IMR-90 (cell line): ENCODE measurements around the gene COL13A1. TPM values are rescaled to one million over a fixed set of nuclear protein-coding genes. Genes with fewer than 3 reads are reported as not detected.

Experiments used
- ATAC-seq: fragments of 200-7000 bp; cut with Tn5 transposase; 2 replicates; pipeline ENCODE4 v1.9.1; 2020; ENCODE audit warnings: low read depth, mild to moderate bottlenecking, moderate library complexity
- BruUV-seq: library from RNA; stranded (reverse); fragments of 400-500 nt; replicated peaks from 2 replicates; lab custom pipeline; 2021; lab: Mats Ljungman, UMichigan
- CTCF ChIA-PET: fragments of 300-600 bp; formaldehyde crosslinking; extraction: SDS; loops from one replicate; lab custom pipeline; 2021; ENCODE audit warnings: antibody characterized with exemption; lab: Yijun Ruan, JAX
- POLR2A ChIA-PET: fragments of 300-600 bp; sonication (Branson Sonifier 250); formaldehyde crosslinking; loops from one replicate; lab custom pipeline; 2022; ENCODE audit warnings: antibody characterized with exemption; ENCODE audit not compliant: unreplicated experiment; lab: Charles Lee
- DNase-seq: peaks from one replicate; pipeline ENCODE4 v3.0.0; 2013
- H2AFZ ChIP-seq: replicated peaks from 2 replicates; pipeline ENCODE3; 2013; ENCODE audit warnings: low read length, mild to moderate bottlenecking; ENCODE audit not compliant: poor library complexity
- H2AK5ac ChIP-seq: 2 replicates; pipeline ENCODE4 v1.6.1; 2013; ENCODE audit warnings: low read depth, low read length, inconsistent platforms
- H2AK9ac ChIP-seq: replicated peaks from 2 replicates; pipeline ENCODE3; 2013; ENCODE audit warnings: mild to moderate bottlenecking, low read depth, low read length, moderate library complexity; ENCODE audit not compliant: poor library complexity
- H2BK120ac ChIP-seq: 2 replicates; pipeline ENCODE4 v1.6.1; 2013; ENCODE audit warnings: low read depth, low read length, inconsistent platforms
- H2BK15ac ChIP-seq: 3 replicates; pipeline ENCODE4 v1.6.1; 2013; ENCODE audit warnings: low read depth, low read length, inconsistent platforms
- H2BK20ac ChIP-seq: 2 replicates; pipeline ENCODE4 v1.6.1; 2013; ENCODE audit warnings: low read depth, mild to moderate bottlenecking, inconsistent platforms, low read length, moderate library complexity
- H2BK5ac ChIP-seq: 2 replicates; pipeline ENCODE4 v1.6.1; 2013; ENCODE audit warnings: mild to moderate bottlenecking, low read depth, low read length, inconsistent platforms; ENCODE audit not compliant: poor library complexity, severe bottlenecking
- H3K14ac ChIP-seq: replicated peaks from 2 replicates; pipeline ENCODE4 v1.6.1; 2013; ENCODE audit warnings: low read depth, low read length, inconsistent platforms
- H3K18ac ChIP-seq: 2 replicates; pipeline ENCODE4 v1.6.1; 2013; ENCODE audit warnings: low read depth, low read length, control low read depth
- H3K23ac ChIP-seq: 2 replicates; pipeline ENCODE4 v1.6.1; 2013; ENCODE audit warnings: low read depth, low read length, inconsistent platforms
- H3K27ac ChIP-seq: 2 replicates; pipeline ENCODE4 v1.5.1; 2013; ENCODE audit warnings: mild to moderate bottlenecking, control low read depth, low read length; ENCODE audit not compliant: insufficient read depth
- H3K27me3 ChIP-seq: 2 replicates; pipeline ENCODE4 v1.6.1; 2013; ENCODE audit warnings: low read length; ENCODE audit not compliant: control insufficient read depth, insufficient read depth
- H3K36me3 ChIP-seq: 2 replicates; pipeline ENCODE4 v1.6.1; 2013; ENCODE audit warnings: low read length, mixed read lengths; ENCODE audit not compliant: control insufficient read depth, insufficient read depth
- H3K4ac ChIP-seq: 2 replicates; pipeline ENCODE4 v1.6.1; 2013; ENCODE audit warnings: low read depth, low read length, inconsistent platforms
- H3K4me1 ChIP-seq: 2 replicates; pipeline ENCODE4 v1.6.1; 2013; ENCODE audit warnings: low read length, mixed read lengths; ENCODE audit not compliant: control insufficient read depth, insufficient read depth
- H3K4me2 ChIP-seq: 2 replicates; pipeline ENCODE4 v1.6.1; 2013; ENCODE audit warnings: low read depth, mild to moderate bottlenecking, control low read depth, low read length, moderate library complexity
- H3K4me3 ChIP-seq: 2 replicates; pipeline ENCODE4 v1.5.1; 2013; ENCODE audit warnings: low read depth, mild to moderate bottlenecking, control low read depth, low read length, moderate library complexity; ENCODE audit not compliant: insufficient read depth
- H3K56ac ChIP-seq: 2 replicates; pipeline ENCODE4 v1.6.1; 2013; ENCODE audit warnings: low read length, inconsistent platforms; ENCODE audit not compliant: insufficient read depth; ENCODE audit errors: extremely low read depth
- H3K79me1 ChIP-seq, 2 experiments: 2 replicates each; pipeline ENCODE4 v1.6.1; 2013; ENCODE audit warnings: low read length in 2 of 2, inconsistent platforms in 1 of 2, low read depth in 1 of 2
- H3K9ac ChIP-seq: 2 replicates; pipeline ENCODE4 v1.6.1; 2013; ENCODE audit warnings: low read depth, low read length, control low read depth
- H3K9me1 ChIP-seq: 2 replicates; pipeline ENCODE4 v1.6.1; 2013; ENCODE audit warnings: low read length, inconsistent platforms; ENCODE audit not compliant: insufficient read depth
- H3K9me3 ChIP-seq: 2 replicates; pipeline ENCODE4 v1.6.1; 2013; ENCODE audit warnings: low read length; ENCODE audit not compliant: control insufficient read depth, insufficient read depth
- H4K20me1 ChIP-seq: 2 replicates; pipeline ENCODE4 v1.6.1; 2013; ENCODE audit warnings: low read length, inconsistent platforms; ENCODE audit not compliant: insufficient read depth
- H4K5ac ChIP-seq: 2 replicates; pipeline ENCODE4 v1.6.1; 2013; ENCODE audit warnings: mild to moderate bottlenecking, low read depth, low read length, control low read depth
- H4K8ac ChIP-seq, 2 experiments: 2 replicates each; pipeline ENCODE4 v1.6.1; 2013; ENCODE audit warnings: low read depth in 2 of 2, low read length in 2 of 2, control low read depth in 1 of 2, inconsistent platforms in 1 of 2
- H4K91ac ChIP-seq: 2 replicates; pipeline ENCODE4 v1.6.1; 2013; ENCODE audit warnings: low read depth, low read length, inconsistent platforms; ENCODE audit not compliant: insufficient read depth
- BHLHE40 ChIP-seq: fragments of 150-350 bp; IDR thresholded peaks from 2 replicates; pipeline ENCODE4 v1.6.1; 2016; ENCODE audit warnings: mild to moderate bottlenecking, low read depth, low read length
- CEBPB ChIP-seq: IDR thresholded peaks from 2 replicates; pipeline ENCODE4 v1.6.1; 2012; ENCODE audit warnings: low read depth, low read length, improper control_type of control experiment
- CHD1 ChIP-seq: IDR thresholded peaks from 2 replicates; pipeline ENCODE4 v1.6.1; 2012; ENCODE audit warnings: low read depth, low read length, improper control_type of control experiment
- FOS ChIP-seq: fragments of 150-350 bp; IDR thresholded peaks from 2 replicates; pipeline ENCODE4 v1.6.1; 2016; ENCODE audit warnings: low read depth, low read length
- MAFK ChIP-seq: IDR thresholded peaks from 2 replicates; pipeline ENCODE4 v1.6.1; 2012; ENCODE audit warnings: low read depth, low read length, improper control_type of control experiment
- MAZ ChIP-seq: IDR thresholded peaks from 2 replicates; pipeline ENCODE4 v1.6.1; 2012; ENCODE audit warnings: low read depth, mild to moderate bottlenecking, low read length, improper control_type of control experiment, moderate library complexity, borderline replicate concordance
- MXI1 ChIP-seq: IDR thresholded peaks from 2 replicates; pipeline ENCODE4 v1.6.1; 2012; ENCODE audit warnings: low read depth, mild to moderate bottlenecking, low read length, moderate library complexity, borderline replicate concordance
- NFE2L2 ChIP-seq: fragments of 150-350 bp; IDR thresholded peaks from 2 replicates; pipeline ENCODE4 v1.6.1; 2016; ENCODE audit warnings: low read depth, mild to moderate bottlenecking, low read length
- POLR2A ChIP-seq: IDR thresholded peaks from 2 replicates; pipeline ENCODE4 v1.6.1; 2012; ENCODE audit warnings: mild to moderate bottlenecking, low read depth, low read length
- RAD21 ChIP-seq: IDR thresholded peaks from 2 replicates; pipeline ENCODE4 v1.6.1; 2012; ENCODE audit warnings: low read length, improper control_type of control experiment
- RCOR1 ChIP-seq: IDR thresholded peaks from 2 replicates; pipeline ENCODE4 v1.6.1; 2012; ENCODE audit warnings: mild to moderate bottlenecking, low read length, improper control_type of control experiment; ENCODE audit not compliant: insufficient replicate concordance
- RFX5 ChIP-seq: IDR thresholded peaks from 2 replicates; pipeline ENCODE4 v1.8.0; 2012; ENCODE audit warnings: low read depth, mild to moderate bottlenecking, low read length, moderate library complexity
- SMC3 ChIP-seq: fragments of 150-350 bp; IDR thresholded peaks from 2 replicates; pipeline ENCODE4 v1.6.1; 2016; ENCODE audit warnings: low read depth, mild to moderate bottlenecking, antibody characterized with exemption, low read length, moderate library complexity
- WGBS, 2 experiments: methylation state at CpG; one replicate each; pipeline versions ENCODE4 v1.1.5 to v1.1.7; 2013; ENCODE audit warnings: missing lambda C conversion rate in 2 of 2; ENCODE audit not compliant: insufficient read length in 1 of 2; ENCODE audit errors: extremely low coverage in 2 of 2; 5-methylcytosine and 5-hydroxymethylcytosine counted together
- dilution Hi-C: fragments of 300-500 bp; cut with HindIII; formaldehyde crosslinking; loops from one replicate; pipeline ENCODE4 v1.14.3; 2018; ENCODE audit warnings: low sequenced_read_pairs; ENCODE audit not compliant: unreplicated experiment
- in situ Hi-C: fragments of 300-500 bp; cut with MboI; formaldehyde crosslinking; loops from 3 replicates; pipeline ENCODE4 v1.14.3; 2019; ENCODE audit warnings: low sequenced_read_pairs, inconsistent platforms, mixed read lengths
- intact Hi-C: fragments of 100-400 bp; cut with micrococcal nuclease; formaldehyde crosslinking; loops from 2 replicates; pipeline ENCODE4 v1.10.0; 2022
- polyA plus RNA-seq, 3 experiments: library from polyadenylated mRNA; depleted of rRNA; stranded (reverse); fragments of >200 nt; gene quantifications; 2 replicates each; pipeline ENCODE4 v1.2.3, GENCODE V29; 2012; ENCODE audit warnings: low replicate concordance in 1 of 3
- total RNA-seq: library from RNA; depleted of rRNA; stranded (reverse); fragments of >200 nt; gene quantifications from 2 replicates; pipeline ENCODE4 v1.2.3, GENCODE V29; 2012
- TF ChIP-seq, protein P1 (sequence below): conservative IDR thresholded peaks from 2 replicates; pipeline ENCODE4 v1.5.1; 2012; ENCODE audit warnings: mild to moderate bottlenecking, low read depth, low read length, improper control_type of control experiment
- TF ChIP-seq, protein P2 (sequence below): fragments of 150-350 bp; IDR thresholded peaks from 2 replicates; pipeline ENCODE4 v1.6.1; 2016; ENCODE audit warnings: low read depth, mild to moderate bottlenecking, low read length, moderate library complexity, borderline replicate concordance
- TF ChIP-seq, protein P3 (sequence below): fragments of 150-350 bp; IDR thresholded peaks from 2 replicates; pipeline ENCODE4 v1.6.1; 2017; ENCODE audit warnings: mild to moderate bottlenecking, antibody characterized with exemption, low read length, low read depth

Gene COL13A1
- total and polyA plus RNA-seq, 2 of the 4 experiments (the other 2 are of a cell fraction), result 12.2 to 31.3 TPM

DNA sequence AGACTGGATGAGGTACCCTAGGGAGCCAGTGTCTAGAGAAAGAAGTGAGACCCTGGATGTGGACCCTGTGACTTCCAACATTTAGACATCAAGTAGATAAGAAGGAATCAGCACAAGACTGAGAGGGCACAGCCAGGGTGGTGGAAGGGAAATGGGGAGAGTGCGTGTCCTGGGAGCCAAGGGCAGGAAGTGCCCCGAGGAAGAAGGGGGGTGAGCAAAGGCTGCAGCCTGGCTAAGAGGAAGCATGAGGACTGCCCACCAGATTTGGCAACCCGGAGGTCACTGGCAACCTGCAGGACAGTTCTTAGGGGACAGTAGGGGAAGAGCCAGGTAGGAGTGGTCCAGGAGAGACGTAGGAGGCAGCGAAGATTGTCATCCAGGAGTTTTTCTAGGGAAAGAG lies 14.8 kb downstream of the COL13A1 start:
- WGBS, 2 experiments, result 30% methylated on average over 3 of the region's 5 CpGs; no CpG with 5 or more reads in 1 of the 2 experiments
- no peak for DNase-seq
- Histone ChIP-seq H3K9me3 (no peaks in the 10 kb centered on the region; the same call in 1 of the 2 replicates), H3K27ac (peak overlapping the region; percentile 69; the same call in 1 of the 2 replicates), H3K9ac (peak overlapping the region; percentile 21; the same call in 1 of the 2 replicates), H2AFZ (no peak overlapping the region), H3K36me3 (no peaks in the 10 kb centered on the region), H4K5ac (peak overlapping the region; percentile 7; the same call in 1 of the 2 replicates), H2BK5ac (no peak overlapping the region), H2BK120ac (peak overlapping the region; percentile 68), H3K4ac (peak overlapping the region; percentile 68), H3K4me2 (peak overlapping the region; percentile 57; the same call in 1 of the 2 replicates), H4K8ac (peak overlapping the region; percentile 38 to 72; a peak in 3 of 4 replicates), H3K14ac (peak overlapping the region; percentile 75), H4K91ac (peak overlapping the region; percentile 72), H2AK9ac (peak overlapping the region; percentile 74), H3K79me1 (peaks cover 56 to 100% of the 10 kb centered on the region in 2 experiments), H3K4me1 (peaks cover 20% of the 10 kb centered on the region), H2AK5ac (peak overlapping the region; percentile 77; the same call in 1 of the 2 replicates), H2BK20ac (peak overlapping the region; percentile 66), H4K20me1 (0 out of 2 replicates have a peak, but pooled peaks cover 2% of the 10 kb centered on the region), H3K56ac (no peak overlapping the region), H3K27me3 (no peaks in the 10 kb centered on the region), H3K4me3 (no peak overlapping the region), H2BK15ac (peak overlapping the region; percentile 57; the same call in 2 of the 3 replicates), H3K9me1 (peaks cover 23% of the 10 kb centered on the region), H3K18ac (peak overlapping the region; percentile 49), H3K23ac (peak overlapping the region; percentile 60)
- TF ChIP-seq, protein P1, sequence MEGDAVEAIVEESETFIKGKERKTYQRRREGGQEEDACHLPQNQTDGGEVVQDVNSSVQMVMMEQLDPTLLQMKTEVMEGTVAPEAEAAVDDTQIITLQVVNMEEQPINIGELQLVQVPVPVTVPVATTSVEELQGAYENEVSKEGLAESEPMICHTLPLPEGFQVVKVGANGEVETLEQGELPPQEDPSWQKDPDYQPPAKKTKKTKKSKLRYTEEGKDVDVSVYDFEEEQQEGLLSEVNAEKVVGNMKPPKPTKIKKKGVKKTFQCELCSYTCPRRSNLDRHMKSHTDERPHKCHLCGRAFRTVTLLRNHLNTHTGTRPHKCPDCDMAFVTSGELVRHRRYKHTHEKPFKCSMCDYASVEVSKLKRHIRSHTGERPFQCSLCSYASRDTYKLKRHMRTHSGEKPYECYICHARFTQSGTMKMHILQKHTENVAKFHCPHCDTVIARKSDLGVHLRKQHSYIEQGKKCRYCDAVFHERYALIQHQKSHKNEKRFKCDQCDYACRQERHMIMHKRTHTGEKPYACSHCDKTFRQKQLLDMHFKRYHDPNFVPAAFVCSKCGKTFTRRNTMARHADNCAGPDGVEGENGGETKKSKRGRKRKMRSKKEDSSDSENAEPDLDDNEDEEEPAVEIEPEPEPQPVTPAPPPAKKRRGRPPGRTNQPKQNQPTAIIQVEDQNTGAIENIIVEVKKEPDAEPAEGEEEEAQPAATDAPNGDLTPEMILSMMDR, result no peak
- no peak for TF ChIP-seq BHLHE40
- TF ChIP-seq MAFK, result no peak
- TF ChIP-seq CHD1, result no peak
- TF ChIP-seq FOS, result no peak
- TF ChIP-seq, protein P2, sequence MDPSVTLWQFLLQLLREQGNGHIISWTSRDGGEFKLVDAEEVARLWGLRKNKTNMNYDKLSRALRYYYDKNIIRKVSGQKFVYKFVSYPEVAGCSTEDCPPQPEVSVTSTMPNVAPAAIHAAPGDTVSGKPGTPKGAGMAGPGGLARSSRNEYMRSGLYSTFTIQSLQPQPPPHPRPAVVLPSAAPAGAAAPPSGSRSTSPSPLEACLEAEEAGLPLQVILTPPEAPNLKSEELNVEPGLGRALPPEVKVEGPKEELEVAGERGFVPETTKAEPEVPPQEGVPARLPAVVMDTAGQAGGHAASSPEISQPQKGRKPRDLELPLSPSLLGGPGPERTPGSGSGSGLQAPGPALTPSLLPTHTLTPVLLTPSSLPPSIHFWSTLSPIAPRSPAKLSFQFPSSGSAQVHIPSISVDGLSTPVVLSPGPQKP, result no peak
- TF ChIP-seq RCOR1, result no peak
- no peak for TF ChIP-seq MAZ
- TF ChIP-seq CEBPB, result no peak
- no peak for TF ChIP-seq POLR2A
- TF ChIP-seq, protein P3, sequence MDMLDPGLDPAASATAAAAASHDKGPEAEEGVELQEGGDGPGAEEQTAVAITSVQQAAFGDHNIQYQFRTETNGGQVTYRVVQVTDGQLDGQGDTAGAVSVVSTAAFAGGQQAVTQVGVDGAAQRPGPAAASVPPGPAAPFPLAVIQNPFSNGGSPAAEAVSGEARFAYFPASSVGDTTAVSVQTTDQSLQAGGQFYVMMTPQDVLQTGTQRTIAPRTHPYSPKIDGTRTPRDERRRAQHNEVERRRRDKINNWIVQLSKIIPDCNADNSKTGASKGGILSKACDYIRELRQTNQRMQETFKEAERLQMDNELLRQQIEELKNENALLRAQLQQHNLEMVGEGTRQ, result no peak
- TF ChIP-seq SMC3, result no peak
- no peak for TF ChIP-seq RFX5
- TF ChIP-seq NFE2L2, result no peak
- TF ChIP-seq RAD21, result no peak
- no peak for TF ChIP-seq MXI1
- ChIA-PET CTCF (interaction anchor here (1.2 kb wide), 1 partner anchor 9 kb away, joined by 4 read pairs; no protein-coding TSS in a partner anchor), POLR2A (no interaction called here)
- peak; percentile 25 for ATAC-seq
- dilution Hi-C loops (no loop called here), in situ Hi-C loops (no loop called here), intact Hi-C loops (no loop called here)
- no TSS peak for BruUV-seq
